ENCODE data around the gene NUBP2.

Gene NUBP2

DNA sequence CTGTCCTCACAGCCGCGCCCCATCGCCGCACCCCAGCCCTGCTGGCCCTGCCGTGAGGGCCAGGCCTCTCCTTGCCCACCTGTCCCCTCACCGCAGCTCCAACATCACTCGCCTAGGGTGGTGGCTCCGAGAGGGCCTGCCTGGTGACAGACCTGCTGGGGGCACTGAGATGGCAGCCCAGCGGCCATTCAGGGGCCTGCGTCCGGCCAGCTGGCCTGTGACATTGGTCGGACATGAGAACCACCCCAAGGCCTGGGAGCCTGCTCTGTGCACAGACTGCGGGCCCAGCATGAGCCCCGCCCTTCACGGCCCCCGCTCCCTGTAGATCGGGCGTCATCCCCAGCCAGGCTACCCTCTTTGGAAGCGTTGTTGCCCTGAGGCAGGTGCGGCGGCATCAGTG is 23.2 kb upstream of the NUBP2 start:
- no peak for DNase-seq

DNA sequence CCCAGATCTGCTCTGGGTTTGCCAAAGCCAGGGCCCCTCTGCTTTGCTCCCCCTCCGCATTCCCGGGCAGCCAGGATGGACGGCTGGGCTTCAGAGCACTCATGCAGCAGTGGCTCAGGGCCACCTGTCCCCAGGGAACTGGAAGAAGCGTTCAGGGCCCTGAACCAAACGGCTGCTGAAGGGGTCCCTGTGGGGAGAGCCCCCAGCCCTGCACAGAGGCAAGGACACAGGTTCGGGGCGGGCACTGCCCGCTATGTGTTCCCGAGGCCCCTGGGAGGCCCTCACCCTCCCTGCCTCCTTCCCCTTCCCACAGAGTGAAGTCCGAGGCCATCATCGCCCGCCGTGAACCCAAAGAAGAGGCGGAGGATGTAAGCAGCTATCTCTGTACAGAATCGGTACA is 21.8 kb upstream of the NUBP2 start:
- no peak for DNase-seq

DNA sequence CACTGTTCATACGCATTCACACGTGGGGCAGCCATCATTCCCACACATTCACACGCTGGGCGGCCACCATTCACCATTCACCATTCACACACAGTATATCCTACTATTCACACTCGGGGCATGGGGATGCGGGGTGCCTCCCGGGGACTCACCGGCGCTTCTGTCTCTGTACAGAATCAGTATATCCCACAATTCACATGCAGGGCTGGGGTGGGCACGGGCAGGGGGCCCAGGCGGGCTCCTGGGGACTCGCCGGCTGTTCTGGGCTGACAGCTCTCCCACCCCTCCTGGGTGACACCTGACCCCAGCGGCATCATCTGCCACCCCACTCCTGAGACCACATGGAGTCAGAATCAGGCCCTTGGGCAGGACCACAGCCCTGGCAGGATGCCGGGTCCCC is 21.0 kb upstream of the NUBP2 start:
- no peak for DNase-seq

DNA sequence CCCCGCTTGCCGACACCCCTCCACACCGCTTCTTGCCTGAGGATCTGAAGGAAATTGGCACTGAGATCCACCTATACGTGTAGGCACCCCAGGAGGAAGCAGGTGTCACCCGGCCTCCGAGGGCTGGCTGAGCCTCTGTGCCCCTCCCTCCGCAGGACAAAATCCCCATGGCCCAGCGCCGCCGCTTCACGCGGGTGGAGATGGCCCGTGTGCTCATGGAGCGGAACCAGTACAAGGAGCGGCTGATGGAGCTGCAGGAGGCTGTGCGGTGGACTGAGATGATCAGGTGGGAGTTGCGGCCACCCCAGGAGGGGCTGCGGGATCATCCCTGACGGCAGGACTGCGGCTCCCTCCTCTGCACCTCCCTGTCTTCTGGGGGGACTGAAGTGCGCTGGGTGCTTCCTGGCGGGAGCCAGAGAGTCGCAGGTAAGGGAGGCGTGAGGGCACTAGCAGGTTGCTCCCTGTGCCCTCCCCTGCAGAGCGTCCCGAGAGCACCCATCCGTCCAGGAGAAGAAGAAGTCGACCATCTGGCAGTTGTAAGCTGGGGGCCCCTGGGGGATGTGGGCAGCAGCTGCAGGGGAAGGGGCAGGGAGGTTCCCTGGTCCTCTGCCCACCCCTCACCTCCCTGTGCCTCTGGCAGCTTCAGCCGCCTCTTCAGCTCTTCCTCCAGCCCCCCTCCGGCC is 20.4 kb upstream of the NUBP2 start:
- no peak for DNase-seq

DNA sequence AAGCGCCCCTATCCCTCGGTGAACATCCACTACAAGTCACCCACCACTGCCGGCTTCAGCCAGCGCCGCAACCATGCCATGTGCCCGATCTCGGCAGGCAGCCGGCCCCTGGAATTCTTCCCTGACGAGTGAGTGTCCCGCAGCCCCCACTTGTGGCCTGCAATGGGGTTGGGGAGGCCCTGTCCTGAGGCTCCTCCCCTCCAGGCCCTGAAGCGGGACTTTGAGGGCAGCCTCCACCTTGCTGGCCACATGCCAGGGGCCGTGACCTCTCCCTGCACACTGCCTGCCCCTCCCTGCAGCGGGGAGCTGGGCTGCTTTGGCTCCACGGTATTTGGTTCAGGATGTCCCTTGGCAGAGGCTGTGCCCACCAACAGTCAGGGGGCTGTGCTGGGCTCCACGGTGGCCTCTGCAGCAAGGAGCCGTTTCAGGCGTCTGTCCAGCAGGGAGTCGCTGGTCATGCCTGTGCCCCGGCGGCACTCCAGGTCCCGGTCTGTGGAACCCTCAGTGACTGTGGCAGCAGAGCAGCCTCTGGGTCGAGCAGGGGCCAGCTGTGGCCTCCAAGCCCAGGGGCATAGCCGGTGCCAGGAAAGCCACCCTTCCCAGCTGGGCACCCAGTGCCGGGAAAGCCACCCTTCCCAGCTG is 19.8 kb upstream of the NUBP2 start:
- no peak for DNase-seq

DNA sequence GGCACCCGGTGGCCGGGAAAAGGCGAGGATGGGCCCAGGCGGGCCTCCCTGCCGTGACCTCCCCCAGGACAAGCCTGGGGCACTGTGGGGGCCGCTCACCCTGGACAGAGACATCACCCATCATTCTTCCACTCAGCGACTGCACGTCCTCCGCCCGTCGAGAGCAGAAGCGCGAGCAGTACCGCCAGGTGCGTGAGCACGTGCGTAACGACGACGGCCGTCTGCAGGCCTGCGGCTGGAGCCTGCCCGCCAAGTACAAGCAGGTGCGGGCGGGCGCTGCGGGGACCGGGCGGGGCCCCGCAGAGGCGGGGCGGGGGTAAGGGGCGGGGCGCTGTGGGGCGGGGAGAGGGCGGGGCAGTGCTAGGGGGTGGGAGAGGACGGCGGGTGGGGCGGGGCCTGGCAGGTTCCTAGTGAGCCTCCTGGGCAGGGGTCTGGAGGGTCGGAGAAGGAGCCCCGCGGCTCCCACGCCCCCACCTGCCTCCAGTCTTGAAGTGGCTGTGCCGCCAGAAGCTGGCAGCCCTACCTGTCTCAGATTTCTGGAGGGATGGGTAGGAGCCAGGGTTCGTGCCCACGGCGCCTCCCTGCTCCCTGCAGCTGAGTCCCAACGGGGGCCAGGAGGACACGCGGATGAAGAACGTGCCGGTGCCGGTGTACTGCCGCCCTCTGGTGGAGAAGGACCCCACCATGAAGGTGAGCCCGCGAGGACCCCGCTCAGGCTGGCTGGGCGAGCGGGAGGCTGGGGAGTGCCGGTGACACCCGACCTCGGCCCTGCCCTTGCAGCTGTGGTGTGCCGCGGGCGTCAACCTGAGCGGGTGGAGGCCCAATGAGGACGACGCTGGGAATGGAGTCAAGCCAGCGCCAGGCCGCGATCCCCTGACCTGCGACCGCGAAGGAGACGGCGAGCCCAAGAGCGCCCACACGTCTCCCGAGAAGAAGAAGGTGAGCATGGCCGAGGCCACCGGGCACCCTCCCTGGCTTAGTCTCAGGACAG is 18.9 kb upstream of the NUBP2 start:
- no peak for DNase-seq

DNA sequence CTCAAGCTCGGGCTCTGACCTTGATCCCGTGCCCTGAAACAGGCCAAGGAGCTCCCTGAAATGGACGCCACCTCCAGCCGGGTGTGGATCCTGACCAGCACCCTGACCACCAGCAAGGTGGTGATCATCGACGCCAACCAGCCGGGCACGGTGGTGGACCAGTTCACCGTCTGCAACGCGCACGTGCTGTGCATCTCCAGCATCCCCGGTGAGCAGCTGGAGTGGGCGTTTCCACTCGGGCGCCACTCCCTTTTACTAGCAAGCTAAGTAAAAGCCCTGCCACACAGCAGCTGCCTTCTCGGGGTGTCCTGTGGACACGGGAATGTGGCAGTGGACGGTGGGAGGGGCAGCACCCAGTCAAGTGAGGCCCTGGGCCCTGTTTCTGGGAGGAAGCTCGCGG is 17.8 kb upstream of the NUBP2 start:
- no peak for DNase-seq

DNA sequence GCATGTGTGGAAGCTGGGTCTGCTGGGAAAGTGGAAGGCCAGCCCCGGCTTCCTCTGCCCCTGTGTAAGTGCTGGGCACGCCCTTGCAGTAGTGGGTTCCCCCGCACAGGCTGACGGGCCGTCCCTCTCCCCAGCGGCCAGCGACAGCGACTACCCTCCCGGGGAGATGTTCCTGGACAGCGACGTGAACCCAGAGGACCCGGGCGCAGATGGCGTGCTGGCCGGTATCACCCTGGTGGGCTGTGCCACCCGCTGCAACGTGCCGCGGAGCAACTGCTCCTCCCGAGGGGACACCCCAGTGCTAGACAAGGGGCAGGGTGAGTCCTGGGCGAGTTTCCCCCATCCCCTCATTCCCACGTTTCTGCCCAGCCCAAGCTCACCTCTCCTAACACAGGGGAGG is 16.9 kb upstream of the NUBP2 start:
- no peak for DNase-seq

DNA sequence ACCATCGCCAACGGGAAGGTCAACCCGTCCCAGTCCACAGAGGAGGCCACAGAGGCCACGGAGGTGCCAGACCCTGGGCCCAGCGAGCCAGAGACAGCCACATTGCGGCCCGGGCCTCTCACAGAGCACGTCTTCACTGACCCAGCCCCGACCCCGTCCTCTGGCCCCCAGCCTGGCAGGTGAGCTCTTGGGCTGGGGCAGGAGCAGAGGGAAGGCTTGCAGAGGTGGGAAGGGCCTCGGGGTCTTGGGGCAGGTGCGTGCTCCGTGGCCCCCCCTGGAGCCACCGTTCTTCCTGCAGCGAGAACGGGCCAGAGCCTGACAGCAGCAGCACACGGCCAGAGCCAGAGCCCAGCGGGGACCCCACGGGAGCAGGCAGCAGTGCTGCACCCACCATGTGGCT is 16.5 kb upstream of the NUBP2 start:
- DNase-seq: no peak

DNA sequence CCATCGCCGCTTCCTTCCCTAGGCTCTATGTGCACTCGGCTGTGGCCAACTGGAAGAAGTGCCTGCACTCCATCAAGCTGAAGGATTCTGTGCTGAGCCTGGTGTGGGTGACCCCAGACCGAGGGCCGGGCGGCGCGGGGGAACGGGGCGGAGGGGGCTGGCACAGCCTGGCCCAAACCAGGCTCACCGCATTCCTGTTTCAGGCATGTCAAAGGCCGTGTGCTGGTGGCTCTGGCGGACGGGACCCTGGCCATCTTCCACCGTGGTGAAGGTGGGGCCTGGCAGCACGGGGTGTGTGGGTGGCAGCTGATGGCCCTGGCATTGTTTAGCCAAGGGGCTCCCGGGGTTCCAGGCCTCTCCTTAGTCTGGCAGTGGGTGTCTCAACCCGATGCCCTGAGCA is 16.1 kb upstream of the NUBP2 start:
- DNase-seq: no peak

DNA sequence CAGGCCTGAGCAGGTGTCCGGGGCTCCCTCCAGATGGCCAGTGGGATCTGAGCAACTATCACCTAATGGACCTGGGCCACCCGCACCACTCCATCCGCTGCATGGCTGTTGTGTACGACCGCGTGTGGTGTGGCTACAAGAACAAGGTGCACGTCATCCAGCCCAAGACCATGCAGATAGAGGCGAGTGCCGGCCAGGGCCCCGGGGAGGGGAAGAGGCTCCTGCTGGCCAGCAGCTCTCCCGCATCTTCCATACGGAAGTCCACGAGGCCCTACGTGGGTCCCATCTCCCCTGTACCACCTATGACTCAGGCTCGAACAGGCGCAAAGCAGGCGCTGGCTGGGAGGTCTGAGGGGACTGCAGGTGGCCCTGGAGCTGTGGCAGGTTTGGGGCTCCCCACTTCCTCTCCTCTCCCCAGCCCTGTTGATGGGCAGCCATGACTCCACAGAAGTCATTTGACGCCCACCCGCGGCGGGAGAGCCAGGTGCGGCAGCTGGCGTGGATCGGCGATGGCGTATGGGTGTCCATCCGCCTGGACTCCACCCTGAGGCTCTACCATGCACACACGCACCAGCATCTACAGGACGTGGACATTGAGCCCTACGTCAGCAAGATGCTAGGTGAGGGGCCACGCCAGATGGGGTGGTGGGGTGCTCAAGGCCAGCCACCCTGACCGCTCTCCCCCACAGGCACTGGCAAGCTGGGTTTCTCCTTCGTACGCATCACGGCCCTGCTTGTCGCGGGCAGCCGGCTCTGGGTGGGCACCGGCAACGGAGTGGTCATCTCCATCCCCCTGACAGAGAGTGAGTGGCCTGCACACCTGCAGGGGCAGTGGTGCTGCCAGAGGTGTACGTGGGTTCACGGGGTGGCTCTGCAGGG is 15.4 kb upstream of the NUBP2 start:
- DNase-seq: no peak

DNA sequence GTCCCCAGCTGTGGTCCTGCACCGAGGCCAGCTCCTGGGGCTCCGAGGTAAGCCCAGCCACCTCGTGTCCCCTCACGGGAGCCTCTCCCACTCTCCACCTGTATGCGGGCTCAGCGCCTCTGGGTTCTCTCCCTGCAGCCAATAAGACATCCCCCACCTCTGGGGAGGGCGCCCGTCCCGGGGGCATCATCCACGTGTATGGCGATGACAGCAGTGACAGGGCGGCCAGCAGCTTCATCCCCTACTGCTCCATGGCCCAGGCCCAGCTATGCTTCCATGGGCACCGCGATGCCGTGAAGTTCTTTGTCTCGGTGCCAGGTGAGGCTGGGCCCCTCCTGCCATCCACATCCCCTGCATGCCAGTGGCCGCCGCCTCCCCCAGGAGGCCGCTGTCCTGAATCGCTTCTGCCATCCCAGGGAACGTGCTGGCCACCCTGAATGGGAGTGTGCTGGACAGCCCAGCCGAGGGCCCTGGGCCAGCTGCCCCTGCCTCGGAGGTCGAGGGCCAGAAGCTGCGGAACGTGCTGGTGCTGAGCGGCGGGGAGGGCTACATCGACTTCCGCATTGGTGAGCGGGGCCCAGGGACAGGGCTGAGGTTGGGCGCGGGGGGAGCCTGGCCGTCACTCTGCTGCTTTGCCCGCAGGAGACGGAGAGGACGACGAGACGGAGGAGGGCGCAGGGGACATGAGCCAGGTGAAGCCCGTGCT is 14.5 kb upstream of the NUBP2 start:
- no peak for DNase-seq

DNA sequence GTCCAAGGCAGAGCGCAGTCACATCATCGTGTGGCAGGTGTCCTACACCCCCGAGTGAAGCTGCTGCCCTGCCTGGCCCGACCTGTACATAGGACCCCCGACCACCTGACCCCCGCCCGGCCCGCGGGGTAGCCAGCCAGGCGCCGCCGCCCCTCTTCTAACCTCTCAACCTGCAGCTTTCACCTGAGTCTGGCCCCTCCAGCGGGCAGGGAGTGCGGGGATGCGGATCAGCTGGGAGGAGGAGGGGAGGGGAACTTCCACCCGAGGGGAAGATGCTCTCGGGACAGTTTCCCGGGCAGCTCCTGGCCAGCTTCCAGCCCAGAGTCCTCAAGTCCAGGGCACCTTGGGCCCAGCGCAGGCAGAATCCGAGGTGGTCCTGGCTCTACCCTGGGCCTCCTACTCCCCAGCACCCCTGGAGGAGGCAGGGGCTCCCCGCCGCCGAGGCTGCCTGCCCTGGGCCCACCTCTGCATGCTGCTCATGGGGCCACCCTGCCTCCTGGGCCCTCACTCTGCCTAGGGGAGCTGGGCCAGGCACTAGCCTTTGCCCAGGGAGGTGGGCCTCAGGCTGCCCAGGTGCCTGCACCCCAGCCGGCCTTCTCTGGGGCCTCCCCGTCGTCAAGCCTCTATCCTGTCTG is 13.9 kb upstream of the NUBP2 start:
- no peak for DNase-seq

DNA sequence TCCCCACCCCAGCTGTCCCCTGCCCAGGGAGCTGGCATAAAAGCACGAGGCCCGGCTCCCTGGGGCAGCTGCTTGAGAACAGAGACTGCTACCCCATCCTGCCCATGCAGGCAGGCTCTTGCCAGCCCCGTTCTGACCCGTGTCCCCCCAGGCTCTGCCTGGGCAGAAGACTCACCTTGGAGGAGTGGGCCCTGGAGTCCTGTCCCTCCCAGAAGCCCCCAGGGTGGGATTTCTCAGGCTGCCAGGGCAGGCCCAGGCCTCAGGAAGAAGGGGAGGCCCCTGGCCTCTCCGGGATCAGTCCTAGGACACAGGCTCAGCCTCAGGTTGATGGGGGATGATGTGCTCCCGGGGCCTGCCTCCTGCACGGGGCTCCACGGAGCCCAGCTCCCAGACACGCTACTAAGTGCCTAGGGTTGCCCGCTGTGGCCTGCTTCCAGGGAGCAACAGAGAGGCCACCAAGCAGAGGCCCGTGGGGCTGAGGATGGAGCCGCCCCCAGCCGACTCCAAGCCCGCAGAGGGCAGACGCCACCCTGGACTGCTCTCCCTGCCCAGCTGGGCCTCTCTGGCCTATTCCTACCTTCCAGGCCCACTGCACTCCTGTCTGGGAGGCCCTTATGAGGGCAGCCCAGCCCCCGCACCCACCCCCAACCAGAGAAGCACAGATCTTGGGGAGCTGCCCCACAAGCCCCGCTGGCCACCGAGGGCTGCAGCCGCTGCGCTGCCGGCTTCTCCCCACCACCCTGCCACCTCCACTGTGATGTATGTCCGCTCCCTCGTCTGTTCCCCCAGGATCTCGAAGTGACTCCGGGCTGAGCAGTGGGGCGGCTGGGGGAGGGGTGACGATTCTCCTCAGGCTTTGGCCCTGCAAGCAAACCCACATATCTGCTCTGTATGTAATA is 13.1 kb upstream of the NUBP2 start:
- DNase-seq: no peak

DNA sequence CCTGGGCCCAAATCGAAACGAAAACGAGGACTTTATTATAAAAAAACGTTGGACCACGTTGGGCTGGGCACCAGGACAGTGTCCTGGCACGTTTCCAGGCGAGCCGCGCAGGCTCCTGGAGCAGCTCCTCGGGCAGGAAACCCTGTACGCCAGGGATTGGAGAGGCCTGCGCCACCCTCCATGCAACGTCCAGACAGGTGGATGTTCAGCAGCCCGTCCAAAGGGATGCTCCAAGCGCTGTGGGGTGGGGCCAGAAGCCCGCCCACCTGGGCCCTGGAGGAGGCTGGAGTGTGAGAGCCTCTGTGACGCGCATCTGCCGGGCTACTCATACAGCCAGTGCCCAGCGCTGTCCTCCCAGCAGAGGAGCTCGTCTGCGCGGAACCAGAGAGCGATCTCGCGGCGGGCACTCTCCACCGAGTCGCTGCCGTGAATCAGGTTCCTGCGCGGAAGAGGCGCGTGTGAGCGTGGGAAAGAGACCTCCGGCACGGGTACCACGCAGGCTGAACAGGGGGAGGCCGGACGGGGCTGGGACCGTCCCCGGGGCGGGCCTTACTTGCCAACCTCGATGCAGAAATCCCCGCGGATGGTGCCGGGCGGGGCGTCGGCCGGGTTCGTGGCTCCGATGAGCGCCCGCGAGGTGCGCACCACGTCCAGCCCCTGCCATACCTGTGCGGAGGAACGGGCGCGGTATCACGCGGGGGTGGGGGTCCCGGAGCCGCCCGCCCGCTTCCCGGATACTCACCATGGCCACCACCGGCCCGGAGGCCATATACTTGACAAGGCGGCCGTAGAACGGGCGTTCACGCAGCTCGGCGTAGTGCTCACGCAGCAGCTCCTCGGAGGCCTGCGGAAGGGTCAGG is 12.2 kb upstream of the NUBP2 start:
- peak; percentile 62 for DNase-seq

DNA sequence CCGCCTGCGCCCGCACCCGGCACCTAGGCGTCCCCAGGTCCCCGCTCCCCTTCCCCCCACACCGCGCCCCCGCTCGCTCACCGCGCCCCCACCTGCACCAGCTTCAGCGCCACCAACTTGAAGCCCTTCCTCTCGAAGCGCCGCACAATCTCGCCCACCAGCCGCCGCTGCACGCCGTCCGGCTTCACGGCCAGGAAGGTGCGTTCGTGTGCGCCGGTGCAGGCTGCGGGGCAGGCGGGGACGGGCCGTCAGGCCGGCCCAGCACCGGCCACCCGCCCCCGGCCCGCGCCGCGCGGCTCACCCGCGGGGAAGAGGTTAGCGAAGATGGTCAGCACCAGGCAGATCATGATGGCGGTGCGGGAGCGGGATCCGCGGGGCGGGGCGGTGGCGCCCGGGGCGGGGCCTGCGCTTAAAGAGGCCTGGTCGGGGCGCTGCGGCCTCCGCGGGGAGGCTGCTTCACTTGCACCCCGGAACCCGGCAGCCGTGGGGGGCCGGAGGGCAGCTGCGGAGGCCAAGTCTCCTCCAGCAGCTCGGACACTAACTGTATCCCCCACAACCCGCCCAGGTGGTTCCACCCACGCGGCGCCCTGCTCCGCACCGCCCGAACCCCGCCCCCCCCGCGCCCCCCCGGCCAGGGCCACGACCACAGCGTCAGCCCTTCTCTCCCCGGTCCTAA is 11.4 kb upstream of the NUBP2 start, which contains the start of gene NME3:
Gene NME3 (minus strand): TSS at position 356 of the 676 bp plus-strand sequence. CDS start 9 bp downstream, at position 347.
- no peak for DNase-seq

DNA sequence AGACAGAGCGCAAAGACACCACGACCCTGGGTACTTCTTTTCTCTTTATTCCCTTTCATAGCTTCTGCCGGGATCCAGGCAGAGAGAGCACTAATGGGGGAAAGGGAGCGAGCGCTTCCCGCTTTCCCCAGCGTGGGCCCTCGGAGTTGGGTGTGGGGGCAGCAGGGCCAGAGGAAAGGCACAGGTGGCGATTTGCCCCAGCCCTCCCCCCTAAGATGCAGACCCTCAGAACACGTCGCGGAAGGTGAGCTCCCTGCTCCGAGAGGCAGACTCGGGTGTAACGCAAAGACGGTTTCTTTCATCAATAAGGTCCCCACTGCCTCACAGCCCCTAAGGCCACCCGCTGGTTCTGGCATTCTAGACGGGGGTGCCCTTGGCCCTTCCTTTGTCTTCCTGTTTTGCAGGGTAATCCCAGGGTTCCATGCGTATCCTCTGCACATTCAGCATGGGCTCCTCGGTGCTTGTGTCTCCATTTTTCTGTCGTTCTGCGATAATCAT is 10.8 kb upstream of the NUBP2 start:
- no peak for DNase-seq

DNA sequence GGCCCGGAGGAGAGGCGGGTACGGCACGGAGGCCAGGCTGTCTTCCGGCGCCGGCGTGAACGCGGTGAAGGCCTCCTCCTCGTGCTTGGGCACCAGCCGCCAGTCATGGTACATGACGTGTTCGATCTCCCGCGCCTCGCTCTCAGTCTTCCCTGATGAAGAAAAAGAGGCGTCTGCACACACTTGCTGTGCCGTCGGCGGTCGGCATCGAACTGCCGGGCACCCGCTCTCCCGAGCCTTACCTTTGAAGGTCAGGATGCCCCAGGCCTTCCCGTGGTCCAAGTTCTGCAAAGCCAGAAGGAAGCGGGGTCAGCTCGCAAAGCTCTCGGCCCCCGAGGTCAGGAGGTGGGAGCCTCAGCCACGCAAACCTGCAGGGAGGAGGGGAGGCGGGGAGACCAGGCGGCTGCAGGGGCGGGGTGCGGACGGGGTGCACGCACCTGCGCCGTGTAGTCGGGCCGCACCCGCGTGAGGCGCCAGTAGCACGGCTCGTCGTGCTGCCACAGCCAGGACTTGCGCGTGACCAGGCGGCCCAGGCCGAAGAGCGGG is 10.3 kb upstream of the NUBP2 start, which contains the start of gene EME2:
Gene EME2 (plus strand): TSS at position 449 of the 546 bp plus-strand sequence. CDS start 418 bp downstream, outside the sequence.
- no peak for DNase-seq
